ENCODE data around the gene GGTA1.
"Not testable (repeated sequence)": the region's sequence is repeated elsewhere in the genome, so short reads cannot be mapped to it uniquely, and the experiment has no call there.

Gene GGTA1

DNA sequence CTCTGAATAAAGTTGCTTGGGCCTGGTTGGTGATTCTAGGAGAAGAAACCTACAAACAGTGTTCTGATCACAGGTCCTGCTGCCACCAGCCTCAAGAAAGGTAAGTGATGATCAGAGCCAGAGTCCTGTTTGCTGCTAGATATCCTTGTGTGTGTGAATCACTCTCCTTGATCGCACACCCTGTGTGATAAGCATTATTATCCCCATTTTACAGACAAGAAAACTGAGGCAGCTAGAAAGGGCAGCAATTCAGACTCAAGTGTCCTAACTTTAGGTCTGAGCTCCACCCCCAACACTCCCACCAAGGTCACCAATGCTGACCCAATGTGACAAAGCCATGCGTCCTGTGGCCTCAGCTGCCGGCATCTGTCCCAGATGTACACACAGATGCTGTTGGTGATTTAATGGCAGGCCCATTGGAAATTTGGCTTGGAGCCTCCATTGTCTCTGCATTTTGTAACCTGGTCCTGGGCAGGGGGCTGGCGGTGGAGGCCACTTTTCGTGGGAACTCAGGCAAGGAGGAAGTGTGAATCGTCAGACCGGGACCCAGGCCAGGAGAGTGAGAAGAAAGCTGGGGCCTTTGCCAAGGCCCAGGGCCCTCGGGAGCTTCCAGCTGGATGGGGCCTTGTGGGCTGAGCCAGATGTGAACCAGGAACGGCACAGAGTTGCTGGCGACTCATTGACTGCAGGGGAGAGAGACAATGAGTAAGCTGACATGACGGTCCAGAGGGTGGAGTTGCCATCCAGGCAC lies 29.8 kb upstream of the GGTA1 start:
- Histone ChIP-seq H3K4me2 (ENCODE audit: low read depth, low read length, poor library complexity, severe bottlenecking) (no peak overlapping the region), H3K9ac (ENCODE audit: low read length) (no peak overlapping the region), H4K20me1 (ENCODE audit: low read depth, low read length) (no peaks in the 10 kb centered on the region), H2AFZ (ENCODE audit: low read depth, low read length, severe bottlenecking) (no peak overlapping the region), H3K9me3 (ENCODE audit: insufficient read depth, low read length) (no peaks in the 10 kb centered on the region), H3K79me2 (ENCODE audit: insufficient read depth, low read length) (no peaks in the 10 kb centered on the region), H3K27me3 (ENCODE audit: low read length) (no peaks in the 10 kb centered on the region), H3K4me3 (ENCODE audit: insufficient read depth, low read length, poor library complexity, severe bottlenecking) (no peak overlapping the region), H3K36me3 (ENCODE audit: low read length) (no peaks in the 10 kb centered on the region), H3F3A (ENCODE audit: insufficient read depth) (no peaks in the 10 kb centered on the region), H3K27ac (ENCODE audit: low read depth, low read length) (no peak overlapping the region), H3K9me2 (replicated peaks; ENCODE audit: insufficient read depth, low read length) (no peaks in the 10 kb centered on the region)
- TF ChIP-seq CTCF (IDR thresholded peaks at IDR 0.05; ENCODE audit: insufficient read depth, low read length, poor library complexity, severe bottlenecking): no peak
- TF ChIP-seq EZH2phosphoT487 (conservative IDR thresholded peaks at IDR 0.05; ENCODE audit: low read length): no peak

DNA sequence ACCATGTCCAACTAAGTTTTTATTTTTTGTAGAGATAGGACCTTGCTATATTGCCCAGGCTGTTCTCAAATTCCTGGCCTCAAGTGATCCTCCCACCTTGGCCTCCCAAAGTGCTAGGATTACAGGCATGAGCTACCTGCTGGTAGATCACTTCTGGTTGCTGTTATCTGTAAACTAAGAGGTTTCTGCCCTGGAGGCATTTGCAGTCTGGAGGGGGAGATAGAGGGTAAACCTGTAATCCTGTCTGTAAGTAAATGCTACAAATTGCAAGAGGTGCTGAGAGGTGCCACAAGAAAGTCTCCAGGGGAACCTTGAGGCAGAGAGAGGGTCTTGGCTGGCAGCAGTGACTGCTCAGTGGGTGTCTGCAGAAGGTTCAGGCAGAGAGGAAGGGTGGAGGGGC lies 29.0 kb upstream of the GGTA1 start:
- no peak overlapping the region for H3K4me3 ChIP-seq (ENCODE audit: insufficient read depth, low read length, poor library complexity, severe bottlenecking)
- H3K36me3 ChIP-seq (ENCODE audit: low read length): no peaks in the 10 kb centered on the region
- H3K9me3 ChIP-seq (ENCODE audit: insufficient read depth, low read length): no peaks in the 10 kb centered on the region
- no peak overlapping the region for H2AFZ ChIP-seq (ENCODE audit: low read depth, low read length, severe bottlenecking)
- no peaks in the 10 kb centered on the region for H3K27me3 ChIP-seq (ENCODE audit: low read length)
- no peaks in the 10 kb centered on the region for H3K9me2 ChIP-seq (replicated peaks; ENCODE audit: insufficient read depth, low read length)
- H3K4me2 ChIP-seq (ENCODE audit: low read depth, low read length, poor library complexity, severe bottlenecking): no peak overlapping the region
- no peaks in the 10 kb centered on the region for H3F3A ChIP-seq (ENCODE audit: insufficient read depth)
- TF ChIP-seq CTCF (IDR thresholded peaks at IDR 0.05; ENCODE audit: insufficient read depth, low read length, poor library complexity, severe bottlenecking) (no peak), EZH2phosphoT487 (conservative IDR thresholded peaks at IDR 0.05; ENCODE audit: low read length) (no peak)
- no peaks in the 10 kb centered on the region for H4K20me1 ChIP-seq (ENCODE audit: low read depth, low read length)
- no peaks in the 10 kb centered on the region for H3K79me2 ChIP-seq (ENCODE audit: insufficient read depth, low read length)
- no peak overlapping the region for H3K9ac ChIP-seq (ENCODE audit: low read length)
- no peak overlapping the region for H3K27ac ChIP-seq (ENCODE audit: low read depth, low read length)

DNA sequence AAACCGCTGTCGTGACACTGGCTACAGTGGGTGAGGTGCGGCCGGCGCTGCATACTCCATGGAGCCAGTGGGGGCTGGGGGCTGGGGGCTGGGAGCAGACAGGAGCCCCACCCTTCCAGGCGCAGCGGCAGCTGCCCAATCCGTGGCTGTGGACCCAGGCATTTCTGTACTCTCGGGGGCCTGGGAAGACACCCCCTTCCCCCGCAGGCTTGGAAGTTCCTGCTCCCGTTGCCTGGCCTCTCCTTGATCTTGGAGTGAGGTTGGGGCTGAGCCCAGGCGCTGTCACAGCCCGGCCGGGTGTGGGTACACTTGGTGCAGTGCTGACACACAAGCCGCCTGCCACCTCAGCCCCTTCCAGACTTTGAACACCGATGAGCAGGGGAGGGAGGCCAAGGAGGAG lies 27.7 kb upstream of the GGTA1 start:
- H3K36me3 ChIP-seq (ENCODE audit: low read length): no peaks in the 10 kb centered on the region
- H2AFZ ChIP-seq (ENCODE audit: low read depth, low read length, severe bottlenecking): no peak overlapping the region
- H3K9ac ChIP-seq (ENCODE audit: low read length): no peak overlapping the region

DNA sequence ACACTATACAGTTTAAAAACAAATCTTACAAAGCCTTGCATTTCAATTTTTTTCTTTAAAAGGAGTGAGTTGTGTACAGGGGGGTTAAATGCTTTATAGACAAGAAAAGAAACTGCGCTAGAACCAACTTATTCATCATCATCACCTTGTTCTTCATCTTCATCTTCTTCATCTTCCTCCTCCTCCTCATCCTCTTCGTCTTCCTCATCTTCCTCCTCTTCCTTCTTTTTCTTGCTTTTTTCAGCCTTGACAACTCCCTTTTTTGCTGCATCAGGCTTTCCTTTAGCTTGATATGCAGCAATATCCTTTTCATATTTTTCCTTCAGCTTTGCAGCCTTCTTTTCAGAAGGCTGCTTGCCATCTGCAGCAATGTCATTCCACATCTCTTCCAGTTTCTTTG lies 20.0 kb upstream of the GGTA1 start:
- not testable (repeated sequence) for H4K20me1 ChIP-seq (ENCODE audit: low read depth, low read length); H3K9me2 ChIP-seq (replicated peaks; ENCODE audit: insufficient read depth, low read length); H3F3A ChIP-seq (ENCODE audit: insufficient read depth); H3K4me2 ChIP-seq (ENCODE audit: low read depth, low read length, poor library complexity, severe bottlenecking); H3K79me2 ChIP-seq (ENCODE audit: insufficient read depth, low read length); H2AFZ ChIP-seq (ENCODE audit: low read depth, low read length, severe bottlenecking); H3K4me3 ChIP-seq (ENCODE audit: insufficient read depth, low read length, poor library complexity, severe bottlenecking); H3K27ac ChIP-seq (ENCODE audit: low read depth, low read length); H3K27me3 ChIP-seq (ENCODE audit: low read length); H3K9ac ChIP-seq (ENCODE audit: low read length); H3K9me3 ChIP-seq (ENCODE audit: insufficient read depth, low read length); H3K36me3 ChIP-seq (ENCODE audit: low read length)

More for the DNA sequence above, 27.7 kb upstream of the GGTA1 start:
- Histone ChIP-seq H3K4me3 (ENCODE audit: insufficient read depth, low read length, poor library complexity, severe bottlenecking) (no peak overlapping the region), H3K27ac (ENCODE audit: low read depth, low read length) (no peak overlapping the region), H3K27me3 (ENCODE audit: low read length) (no peaks in the 10 kb centered on the region), H3K79me2 (ENCODE audit: insufficient read depth, low read length) (no peaks in the 10 kb centered on the region), H4K20me1 (ENCODE audit: low read depth, low read length) (no peaks in the 10 kb centered on the region), H3K9me2 (replicated peaks; ENCODE audit: insufficient read depth, low read length) (no peaks in the 10 kb centered on the region), H3K4me2 (ENCODE audit: low read depth, low read length, poor library complexity, severe bottlenecking) (no peak overlapping the region), H3F3A (ENCODE audit: insufficient read depth) (no peaks in the 10 kb centered on the region), H3K9me3 (ENCODE audit: insufficient read depth, low read length) (no peaks in the 10 kb centered on the region)
- TF ChIP-seq EZH2phosphoT487 (conservative IDR thresholded peaks at IDR 0.05; ENCODE audit: low read length) (no peak), CTCF (IDR thresholded peaks at IDR 0.05; ENCODE audit: insufficient read depth, low read length, poor library complexity, severe bottlenecking) (no peak)
